ENCODE measurements around the gene SPACA6. TPM values are rescaled to one million over a fixed set of nuclear protein-coding genes. Genes with fewer than 3 reads are reported as not detected.

SPACA6 gene
- total RNA-seq, 1 donor from 2014 or later, result 27.2 TPM

GRCh38 chr19:51719251-51719988 lies 26.3 kb downstream of the SPACA6 start:
- peaks cover 9% of the 10 kb centered on the region for H3K27me3 Mint-ChIP-seq (ENCODE audit: unreplicated experiment)
- peak overlapping the region; percentile 82 for H3K4me3 Mint-ChIP-seq (ENCODE audit: unreplicated experiment)
- TF ChIP-seq CTCF (IDR thresholded peaks at IDR 0.05; ENCODE audit: partially characterized antibody, unreplicated experiment), result no peak
- peak; percentile 31 for DNase-seq
- H3K27ac Mint-ChIP-seq (ENCODE audit: unreplicated experiment), result no peak overlapping the region
- peaks cover 14% of the 10 kb centered on the region for H3K9me3 Mint-ChIP-seq (ENCODE audit: unreplicated experiment)
- peaks cover 9% of the 10 kb centered on the region for H3K4me1 Mint-ChIP-seq (ENCODE audit: low read depth, unreplicated experiment)
- peaks cover 5% of the 10 kb centered on the region for H3K36me3 Mint-ChIP-seq (ENCODE audit: unreplicated experiment)

- no peak overlapping the region for H3K27ac Mint-ChIP-seq (ENCODE audit: unreplicated experiment)
- H3K36me3 Mint-ChIP-seq (ENCODE audit: unreplicated experiment), result peaks cover 5% of the 10 kb centered on the region
- H3K27me3 Mint-ChIP-seq (ENCODE audit: unreplicated experiment), result peaks cover 9% of the 10 kb centered on the region
- TF ChIP-seq CTCF (IDR thresholded peaks at IDR 0.05; ENCODE audit: partially characterized antibody, unreplicated experiment), result no peak
- DNase-seq, result no peak
- peaks cover 16% of the 10 kb centered on the region for H3K4me1 Mint-ChIP-seq (ENCODE audit: low read depth, unreplicated experiment)
- H3K9me3 Mint-ChIP-seq (ENCODE audit: unreplicated experiment), result peaks cover 20% of the 10 kb centered on the region
- H3K4me3 Mint-ChIP-seq (ENCODE audit: unreplicated experiment), result no peak overlapping the region
Observed at GRCh38 chr19:51721905-51722304, 28.8 kb downstream of the SPACA6 start.

GRCh38 chr19:51722492-51722891 lies 29.4 kb downstream of the SPACA6 start:
- no peak overlapping the region for H3K27ac Mint-ChIP-seq (ENCODE audit: unreplicated experiment)
- TF ChIP-seq CTCF (IDR thresholded peaks at IDR 0.05; ENCODE audit: partially characterized antibody, unreplicated experiment), result no peak
- no peak overlapping the region for H3K4me3 Mint-ChIP-seq (ENCODE audit: unreplicated experiment)
- DNase-seq, result no peak
- peaks cover 9% of the 10 kb centered on the region for H3K27me3 Mint-ChIP-seq (ENCODE audit: unreplicated experiment)
- H3K9me3 Mint-ChIP-seq (ENCODE audit: unreplicated experiment), result peaks cover 20% of the 10 kb centered on the region
- H3K4me1 Mint-ChIP-seq (ENCODE audit: low read depth, unreplicated experiment), result peaks cover 16% of the 10 kb centered on the region
- H3K36me3 Mint-ChIP-seq (ENCODE audit: unreplicated experiment), result peaks cover 5% of the 10 kb centered on the region

GRCh38 chr19:51724543-51724942 lies 31.4 kb downstream of the SPACA6 start:
- Mint-ChIP-seq H3K4me1 (ENCODE audit: low read depth, unreplicated experiment) (peaks cover 13% of the 10 kb centered on the region), H3K36me3 (ENCODE audit: unreplicated experiment) (no peaks in the 10 kb centered on the region), H3K9me3 (ENCODE audit: unreplicated experiment) (peaks cover 18% of the 10 kb centered on the region), H3K4me3 (ENCODE audit: unreplicated experiment) (peak overlapping the region; percentile 31), H3K27ac (ENCODE audit: unreplicated experiment) (peak overlapping the region; percentile 90), H3K27me3 (ENCODE audit: unreplicated experiment) (peaks cover 6% of the 10 kb centered on the region)
- peak; percentile 69 for DNase-seq
- no peak for TF ChIP-seq CTCF (IDR thresholded peaks at IDR 0.05; ENCODE audit: partially characterized antibody, unreplicated experiment)

- H3K4me1 Mint-ChIP-seq (ENCODE audit: low read depth, unreplicated experiment), result peaks cover 13% of the 10 kb centered on the region
- H3K27me3 Mint-ChIP-seq (ENCODE audit: unreplicated experiment), result peaks cover 6% of the 10 kb centered on the region
- no peaks in the 10 kb centered on the region for H3K36me3 Mint-ChIP-seq (ENCODE audit: unreplicated experiment)
- H3K4me3 Mint-ChIP-seq (ENCODE audit: unreplicated experiment), result peak overlapping the region; percentile 11
- peaks cover 20% of the 10 kb centered on the region for H3K9me3 Mint-ChIP-seq (ENCODE audit: unreplicated experiment)
- DNase-seq, result no peak
- H3K27ac Mint-ChIP-seq (ENCODE audit: unreplicated experiment), result peak overlapping the region; percentile 40
- TF ChIP-seq CTCF (IDR thresholded peaks at IDR 0.05; ENCODE audit: partially characterized antibody, unreplicated experiment), result no peak
Observed at GRCh38 chr19:51726049-51726448, 32.9 kb downstream of the SPACA6 start.

Measured in glutamatergic neuron (in vitro differentiated cells).